ENCODE measurements around the gene FASTKD1.
"Not testable (repeated sequence)": the region's sequence is repeated elsewhere in the genome, so short reads cannot be mapped to it uniquely, and the experiment has no call there.

The FASTKD1 gene

DNA sequence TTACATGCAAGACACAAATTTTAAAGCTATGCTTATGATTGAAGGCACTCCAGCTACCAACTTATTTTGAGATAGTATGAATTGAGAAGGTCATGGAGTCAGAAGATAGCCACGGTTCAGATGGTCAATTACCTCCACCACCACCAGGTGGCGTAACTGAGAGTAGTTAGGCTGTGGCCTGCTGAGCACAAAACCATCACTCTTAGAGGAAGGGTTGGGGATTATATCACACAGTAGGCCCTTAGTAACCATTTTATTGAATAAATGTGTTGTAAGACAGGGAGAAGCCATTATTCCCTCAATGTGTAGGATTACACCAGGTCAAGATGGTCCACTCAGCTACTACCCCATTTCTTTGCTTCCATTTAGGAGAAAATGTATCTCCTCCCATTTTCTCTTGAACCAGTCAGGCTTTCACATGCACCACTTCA lies 45.4 kb downstream of the FASTKD1 start:
- Mint-ChIP-seq H3K27me3 (ENCODE audit: low read depth) (no peaks in the 10 kb centered on the region), H3K4me3 (no peak overlapping the region), H3K9me3 (no peaks in the 10 kb centered on the region), H3K4me1 (no peaks in the 10 kb centered on the region), H3K27ac (no peak overlapping the region), H3K36me3 (ENCODE audit: low read depth) (peaks cover 18% of the 10 kb centered on the region)
- TF ChIP-seq, protein P1, sequence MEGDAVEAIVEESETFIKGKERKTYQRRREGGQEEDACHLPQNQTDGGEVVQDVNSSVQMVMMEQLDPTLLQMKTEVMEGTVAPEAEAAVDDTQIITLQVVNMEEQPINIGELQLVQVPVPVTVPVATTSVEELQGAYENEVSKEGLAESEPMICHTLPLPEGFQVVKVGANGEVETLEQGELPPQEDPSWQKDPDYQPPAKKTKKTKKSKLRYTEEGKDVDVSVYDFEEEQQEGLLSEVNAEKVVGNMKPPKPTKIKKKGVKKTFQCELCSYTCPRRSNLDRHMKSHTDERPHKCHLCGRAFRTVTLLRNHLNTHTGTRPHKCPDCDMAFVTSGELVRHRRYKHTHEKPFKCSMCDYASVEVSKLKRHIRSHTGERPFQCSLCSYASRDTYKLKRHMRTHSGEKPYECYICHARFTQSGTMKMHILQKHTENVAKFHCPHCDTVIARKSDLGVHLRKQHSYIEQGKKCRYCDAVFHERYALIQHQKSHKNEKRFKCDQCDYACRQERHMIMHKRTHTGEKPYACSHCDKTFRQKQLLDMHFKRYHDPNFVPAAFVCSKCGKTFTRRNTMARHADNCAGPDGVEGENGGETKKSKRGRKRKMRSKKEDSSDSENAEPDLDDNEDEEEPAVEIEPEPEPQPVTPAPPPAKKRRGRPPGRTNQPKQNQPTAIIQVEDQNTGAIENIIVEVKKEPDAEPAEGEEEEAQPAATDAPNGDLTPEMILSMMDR (IDR thresholded peaks at IDR 0.05; ENCODE audit: unreplicated experiment in 3 of 3), result peak; percentile 60 to 67 (median 66)

DNA sequence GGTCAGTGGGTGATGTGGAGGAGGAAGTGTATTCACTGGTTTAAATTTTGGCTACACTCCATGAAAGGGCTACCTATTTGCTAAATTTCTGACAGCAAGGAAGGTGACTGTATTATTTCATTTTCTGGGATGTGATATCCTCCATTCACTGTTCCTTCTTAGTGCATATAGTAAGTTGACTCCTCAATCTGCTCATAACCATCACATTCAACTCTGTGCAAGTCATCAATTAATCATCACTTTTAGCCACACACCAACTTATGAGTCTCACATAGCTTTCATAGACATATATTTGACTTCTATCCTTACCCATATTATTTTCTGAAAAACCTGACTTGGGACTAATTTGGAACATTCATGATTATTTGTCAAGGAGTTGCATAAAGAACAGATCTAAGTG lies 47.2 kb downstream of the FASTKD1 start:
- TF ChIP-seq, protein P1 (IDR thresholded peaks at IDR 0.05; ENCODE audit: unreplicated experiment in 3 of 3), result no peak
- Mint-ChIP-seq H3K4me3 (no peak overlapping the region), H3K9me3 (no peaks in the 10 kb centered on the region), H3K27me3 (ENCODE audit: low read depth) (no peaks in the 10 kb centered on the region), H3K36me3 (ENCODE audit: low read depth) (peaks cover 25% of the 10 kb centered on the region), H3K27ac (no peak overlapping the region), H3K4me1 (no peaks in the 10 kb centered on the region)

DNA sequence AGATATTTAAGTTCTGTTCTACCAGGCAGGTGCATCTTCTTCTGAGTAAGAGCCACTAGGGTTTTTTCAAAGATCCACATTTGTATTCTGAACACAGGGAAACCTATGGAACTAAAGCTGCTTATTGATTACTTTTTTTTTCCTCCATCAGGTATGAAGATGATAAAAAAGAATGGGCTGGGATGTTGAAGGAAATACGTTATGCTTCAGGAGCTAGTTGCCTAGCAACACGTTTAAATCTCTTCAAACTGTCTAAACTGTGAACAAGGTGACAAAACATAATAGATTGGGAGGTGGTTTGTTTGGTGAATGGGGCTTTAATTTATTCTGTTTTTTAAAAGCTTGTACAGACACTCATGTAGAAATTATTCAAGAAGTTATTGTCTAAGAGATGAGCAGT lies 48.2 kb downstream of the FASTKD1 start:
- Mint-ChIP-seq H3K27me3 (ENCODE audit: low read depth) (no peaks in the 10 kb centered on the region), H3K4me3 (no peak overlapping the region), H3K36me3 (ENCODE audit: low read depth) (peaks cover 25% of the 10 kb centered on the region), H3K4me1 (no peaks in the 10 kb centered on the region), H3K9me3 (no peaks in the 10 kb centered on the region), H3K27ac (no peak overlapping the region)
- TF ChIP-seq, protein P1 (IDR thresholded peaks at IDR 0.05; ENCODE audit: unreplicated experiment in 3 of 3), result no peak

DNA sequence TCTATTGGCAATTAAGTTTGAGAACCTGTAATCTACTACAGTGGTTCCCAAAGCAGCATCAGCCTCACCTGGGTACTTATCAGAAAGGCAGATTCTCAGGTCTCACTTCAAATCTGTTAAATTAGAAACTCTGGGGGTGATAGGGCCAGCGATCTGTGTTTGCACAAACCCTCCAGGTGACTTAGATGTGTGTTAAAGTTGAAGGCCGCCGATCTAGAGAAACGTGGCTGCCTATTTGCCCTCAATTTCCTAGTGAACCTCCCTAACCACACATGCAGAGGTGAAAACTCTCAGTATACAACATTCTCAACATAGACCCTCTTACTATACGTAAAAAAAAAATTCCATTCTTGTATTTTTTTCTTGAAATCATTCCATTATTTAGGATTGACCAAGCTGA lies 50.0 kb downstream of the FASTKD1 start:
- TF ChIP-seq, protein P1 (IDR thresholded peaks at IDR 0.05; ENCODE audit: unreplicated experiment in 3 of 3), result no peak
- Mint-ChIP-seq H3K4me1 (no peaks in the 10 kb centered on the region), H3K4me3 (no peak overlapping the region), H3K9me3 (no peaks in the 10 kb centered on the region), H3K27ac (no peak overlapping the region), H3K36me3 (ENCODE audit: low read depth) (peaks cover 14% of the 10 kb centered on the region), H3K27me3 (ENCODE audit: low read depth) (no peaks in the 10 kb centered on the region)

DNA sequence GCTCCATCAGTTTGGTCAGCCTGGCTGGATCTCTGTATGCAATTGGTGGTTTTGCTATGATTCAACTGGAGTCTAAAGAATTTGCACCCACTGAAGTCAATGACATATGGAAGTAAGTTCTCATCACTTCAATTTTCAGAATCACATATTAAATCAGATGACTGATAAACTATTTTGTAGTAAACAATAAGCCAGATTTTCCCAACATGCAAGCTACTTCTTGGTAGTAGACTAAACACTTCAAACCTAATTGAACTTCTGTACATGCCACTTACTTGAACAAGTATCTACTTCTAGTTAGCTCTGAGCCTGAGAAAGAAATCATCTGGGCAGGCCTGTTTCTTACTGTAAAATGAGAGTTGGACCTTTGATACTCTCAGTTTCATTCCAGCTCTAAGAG lies 52.8 kb downstream of the FASTKD1 start:
- H3K4me3 Mint-ChIP-seq, result no peak overlapping the region
- H3K27me3 Mint-ChIP-seq (ENCODE audit: low read depth), result no peaks in the 10 kb centered on the region
- no peak overlapping the region for H3K27ac Mint-ChIP-seq
- H3K9me3 Mint-ChIP-seq, result no peaks in the 10 kb centered on the region
- TF ChIP-seq, protein P1 (IDR thresholded peaks at IDR 0.05; ENCODE audit: unreplicated experiment in 3 of 3), result no peak
- peaks cover 13% of the 10 kb centered on the region for H3K36me3 Mint-ChIP-seq (ENCODE audit: low read depth)
- H3K4me1 Mint-ChIP-seq, result peaks cover 10% of the 10 kb centered on the region

DNA sequence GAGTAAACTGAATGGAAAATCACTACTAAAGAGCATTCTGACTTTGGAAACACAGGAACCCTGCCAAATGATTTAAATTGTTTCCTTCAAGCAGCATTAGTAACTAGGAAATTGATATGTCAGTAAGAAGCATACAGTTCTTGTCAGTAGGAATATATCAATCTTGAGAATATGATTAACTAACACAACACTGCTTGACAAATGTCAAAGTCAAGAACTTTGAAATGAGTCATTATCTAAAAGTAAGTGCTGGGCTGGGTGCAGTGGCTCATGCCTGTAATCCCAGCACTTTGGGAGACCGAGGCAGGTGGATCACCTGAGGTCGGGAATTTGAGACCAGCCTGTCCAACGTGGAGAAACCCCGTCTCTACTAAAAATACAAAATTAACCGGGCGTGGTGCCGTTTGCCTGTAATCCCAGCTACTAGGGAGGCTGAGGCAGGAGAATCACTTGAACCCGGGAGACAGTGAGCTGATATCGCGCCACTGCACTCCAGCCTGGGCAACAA lies 57.1 kb downstream of the FASTKD1 start:
- H3K27ac Mint-ChIP-seq; H3K4me3 Mint-ChIP-seq; H3K9me3 Mint-ChIP-seq; H3K27me3 Mint-ChIP-seq (ENCODE audit: low read depth); H3K36me3 Mint-ChIP-seq (ENCODE audit: low read depth): not testable (repeated sequence)
- peaks cover 18% of the 10 kb centered on the region for H3K4me1 Mint-ChIP-seq

DNA sequence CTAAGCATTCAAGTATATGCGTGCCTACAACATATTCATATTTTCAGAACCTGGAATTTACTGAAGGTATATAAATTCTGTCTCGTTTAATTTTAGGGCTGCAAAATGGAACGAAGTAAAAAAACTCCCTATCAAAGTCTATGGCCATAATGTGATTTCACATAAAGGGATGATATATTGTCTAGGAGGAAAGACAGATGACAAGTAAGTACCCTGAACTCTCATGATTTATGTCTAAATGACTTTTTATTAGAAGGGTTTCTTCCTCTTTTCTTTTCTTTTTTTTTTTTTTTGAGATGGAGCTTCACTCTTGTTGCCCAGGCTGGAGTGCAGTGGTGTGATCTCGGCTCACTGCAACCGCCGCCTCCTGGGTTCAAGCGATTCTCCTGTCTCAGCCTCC lies 58.9 kb downstream of the FASTKD1 start:
- H3K27ac Mint-ChIP-seq, result peak overlapping the region; percentile 21 to 83 (median 60)

More for the DNA sequence above, 58.9 kb downstream of the FASTKD1 start:
- peak overlapping the region in 2 of 3 experiments; percentile 88 to 95 for H3K4me3 Mint-ChIP-seq
- H3K36me3 Mint-ChIP-seq (ENCODE audit: low read depth); H3K27me3 Mint-ChIP-seq (ENCODE audit: low read depth); H3K9me3 Mint-ChIP-seq: not testable (repeated sequence)
- H3K4me1 Mint-ChIP-seq, result peaks cover 18% of the 10 kb centered on the region
